ENCODE measurements around the gene EED. TPM values are rescaled to one million over a fixed set of nuclear protein-coding genes. Genes with fewer than 3 reads are reported as not detected.
A peak's percentile ranks its signal among the peaks of the same experiment; 100 is the strongest.

EED gene
- total and polyA plus RNA-seq, 9 of the 15 experiments (the other 6 are each of a cell fraction or from before 2014, with no cell fraction given): 33.0 to 110 (median 55.1) TPM

GRCh38 chr11:86218125-86219084, 26.1 kb upstream of the EED start (continued):
- TF ChIP-seq ZNF347 (CRISPR knock-in tag; IDR thresholded peaks at IDR 0.05; ENCODE audit: low read depth) (no peak), ARID2 (IDR thresholded peaks at IDR 0.05) (peak; percentile 51; the same call in 1 of the 2 replicates), MAZ (CRISPR knock-in tag; conservative IDR thresholded peaks at IDR 0.05 in 1 of 2, IDR thresholded peaks at IDR 0.05 in 1 of 2) (0 out of 4 replicates have a peak, but pooled peaks have one; percentile 35 to 43), CTCF (IDR thresholded peaks at IDR 0.05 in 2 of 3, conservative IDR thresholded peaks at IDR 0.05 in 1 of 3; ENCODE audit: insufficient read depth in 2 of 3, low read depth in 1 of 3, low read length in 3 of 3) (peak; percentile 84 to 92 (median 92)), ZNF384 (IDR thresholded peaks at IDR 0.05; ENCODE audit: low read depth, low read length) (peak; percentile 53; the same call in 1 of the 2 replicates), FOS (IDR thresholded peaks at IDR 0.05; ENCODE audit: extremely low read depth, insufficient read length) (no peak), ZNF24 (IDR thresholded peaks at IDR 0.05) (no peak), ZNF3 (CRISPR knock-in tag; IDR thresholded peaks at IDR 0.05) (no peak), CSDE1 (IDR thresholded peaks at IDR 0.05) (no peak), ZBTB9 (CRISPR knock-in tag; IDR thresholded peaks at IDR 0.05) (0 out of 2 replicates have a peak, but pooled peaks have one; percentile 37), ATF1 (CRISPR knock-in tag; IDR thresholded peaks at IDR 0.05) (no peak), ATF1 (tag; IDR thresholded peaks at IDR 0.05) (peak; percentile 35), KAT7 (CRISPR knock-in tag; IDR thresholded peaks at IDR 0.05; ENCODE audit: borderline replicate concordance) (peak; percentile 54; the same call in 1 of the 2 replicates), SMAD2 (IDR thresholded peaks at IDR 0.05; ENCODE audit: low read depth, low read length) (no peak), ZNF589 (CRISPR knock-in tag; IDR thresholded peaks at IDR 0.05; ENCODE audit: low read depth) (no peak), HMBOX1 (IDR thresholded peaks at IDR 0.05) (peak; percentile 61), ZNF561 (CRISPR knock-in tag; conservative IDR thresholded peaks at IDR 0.05) (no peak), RAD21 (CRISPR knock-in tag; conservative IDR thresholded peaks at IDR 0.05 in 1 of 2, IDR thresholded peaks at IDR 0.05 in 1 of 2) (peak; percentile 91 to 92), SMC3 (conservative IDR thresholded peaks at IDR 0.05; ENCODE audit: insufficient read depth, low read depth, low read length) (peak; percentile 82), CREM (IDR thresholded peaks at IDR 0.05; ENCODE audit: low read depth) (peak; percentile 29; the same call in 1 of the 2 replicates), SMARCA4 (IDR thresholded peaks at IDR 0.05) (0 out of 2 replicates have a peak, but pooled peaks have one; percentile 20), DEAF1 (CRISPR knock-in tag; IDR thresholded peaks at IDR 0.05) (peak; percentile 91)
